GM23248 (cell line): Measurements from ENCODE around the gene ATP5PD. TPM values are rescaled to one million over a fixed set of nuclear protein-coding genes. Genes with fewer than 3 reads are reported as not detected.

Source experiments
- DNase-seq: peaks from one replicate; pipeline ENCODE4 v3.0.0-alpha.2; 2015
- H2AFZ ChIP-seq: fragments of 200-600 bp; sonication (generic); 2 replicates; pipeline ENCODE4 v1.6.1; 2016; ENCODE audit warnings: antibody characterized with exemption
- H3F3A ChIP-seq: fragments of 200-600 bp; sonication (generic); 2 replicates; pipeline ENCODE4 v1.6.1; 2016; ENCODE audit warnings: mild to moderate bottlenecking, antibody characterized with exemption, mixed run types; ENCODE audit not compliant: insufficient read depth
- H3K27ac ChIP-seq: fragments of 200-600 bp; sonication (generic); 2 replicates; pipeline ENCODE4 v1.5.1; 2016; ENCODE audit warnings: mild to moderate bottlenecking
- H3K27me3 ChIP-seq: fragments of 200-600 bp; sonication (generic); replicated peaks from 2 replicates; pipeline ENCODE4 v1.6.1; 2016; ENCODE audit warnings: mild to moderate bottlenecking; ENCODE audit not compliant: insufficient read depth
- H3K36me3 ChIP-seq: fragments of 200-600 bp; sonication (generic); 2 replicates; pipeline ENCODE4 v1.6.1; 2016; ENCODE audit warnings: low read depth, mild to moderate bottlenecking
- H3K4me1 ChIP-seq: fragments of 200-600 bp; sonication (generic); 2 replicates; pipeline ENCODE4 v1.6.1; 2016; ENCODE audit warnings: mild to moderate bottlenecking; ENCODE audit not compliant: insufficient read depth
- H3K4me2 ChIP-seq: fragments of 200-600 bp; sonication (generic); one replicate; pipeline ENCODE4 v1.6.1; 2016; ENCODE audit warnings: mild to moderate bottlenecking; ENCODE audit not compliant: unreplicated experiment
- H3K4me3 ChIP-seq: fragments of 200-600 bp; sonication (generic); 2 replicates; pipeline ENCODE4 v1.5.1; 2016; ENCODE audit warnings: mild to moderate bottlenecking
- H3K79me2 ChIP-seq: fragments of 200-600 bp; sonication (generic); 2 replicates; pipeline ENCODE4 v1.6.1; 2016; ENCODE audit warnings: mild to moderate bottlenecking; ENCODE audit not compliant: insufficient read depth
- H3K9ac ChIP-seq: fragments of 200-600 bp; sonication (generic); 2 replicates; pipeline ENCODE4 v1.6.1; 2016; ENCODE audit warnings: mild to moderate bottlenecking
- H3K9me2 ChIP-seq: fragments of 200-600 bp; sonication (generic); 2 replicates; pipeline ENCODE4 v1.6.1; 2016; ENCODE audit warnings: mixed run types, mild to moderate bottlenecking, moderate library complexity; ENCODE audit not compliant: insufficient read depth
- H3K9me3 ChIP-seq: fragments of 200-600 bp; sonication (generic); one replicate; pipeline ENCODE4 v1.6.1; 2017; ENCODE audit warnings: low read depth
- H4K20me1 ChIP-seq: fragments of 200-600 bp; sonication (generic); 2 replicates; pipeline ENCODE4 v1.6.0; 2016; ENCODE audit not compliant: insufficient read depth
- EZH2 ChIP-seq: fragments of 200-600 bp; sonication (generic); IDR thresholded peaks from 2 replicates; pipeline ENCODE4 v1.6.1; 2018; ENCODE audit warnings: antibody characterized with exemption, mild to moderate bottlenecking; ENCODE audit not compliant: insufficient read depth, poor library complexity, severe bottlenecking
- EZH2phosphoT487 ChIP-seq: fragments of 200-600 bp; sonication (generic); IDR thresholded peaks from 2 replicates; pipeline ENCODE4 v1.6.1; 2018; ENCODE audit warnings: antibody characterized with exemption, moderate library complexity, mild to moderate bottlenecking, low read depth; ENCODE audit not compliant: insufficient read depth
- WGBS, 2 experiments: methylation state at CpG; one replicate each; pipeline ENCODE4 v1.1.6; 2015 to 2017; ENCODE audit warnings: low lambda C conversion rate in 2 of 2, low coverage in 1 of 2; ENCODE audit errors: missing lambda C conversion rate in 2 of 2; 5-methylcytosine and 5-hydroxymethylcytosine counted together
- in situ Hi-C: fragments of 300-500 bp; cut with MboI; formaldehyde crosslinking; loops from 2 replicates; pipeline ENCODE4 v1.15.0; 2020
- polyA plus RNA-seq: library from polyadenylated mRNA; unstranded; fragments of >200 nt; fragmentation: Nextera tagmentation; extraction: Ambion mirVana; gene quantifications from 2 replicates; pipeline ENCODE4 v1.2.1, GENCODE V29; 2016
- small RNA-seq: library from RNA; depleted of rRNA; stranded (forward); fragments of <200 nt; gene quantifications from one replicate; pipeline ENCODE3, GENCODE V24; 2014; ENCODE audit warnings: low read depth, low replicate concordance
- total RNA-seq: library from RNA; depleted of rRNA; stranded (reverse); fragments of >200 nt; shearing (Covaris generic); gene quantifications from 2 replicates; pipeline ENCODE4 v1.2.3, GENCODE V29; 2014; rRNA removed

ATP5PD gene
- total and polyA plus RNA-seq, 2 experiments from 2014 or later = 215 to 522 TPM

DNA sequence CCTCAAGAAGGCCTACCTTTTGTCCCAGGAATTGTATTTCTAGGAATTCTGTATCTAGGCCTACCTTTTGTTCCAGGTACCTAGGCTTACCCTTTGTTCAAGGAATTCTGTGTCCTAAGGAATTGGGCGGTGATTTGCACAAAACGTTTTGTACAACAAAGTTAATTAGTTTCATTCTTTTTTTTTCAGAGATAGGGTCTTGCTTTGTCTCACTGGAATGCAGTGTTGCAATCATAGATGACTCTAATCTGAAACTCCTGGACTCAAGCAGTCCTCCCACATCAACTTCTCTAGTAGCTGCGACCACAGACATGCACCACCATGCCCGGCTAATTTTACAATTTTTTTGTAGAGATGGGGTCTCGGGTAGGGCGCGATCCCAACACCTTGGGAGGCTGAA, 52.3 kb downstream of the ATP5PD start:
- peak overlapping the region; percentile 22; the same call in 1 of the 2 replicates for H3K9ac ChIP-seq
- peaks cover 89% of the 10 kb centered on the region for H3K79me2 ChIP-seq
- DNase-seq = peak; percentile 73
- peak overlapping the region; percentile 65 for H3K27ac ChIP-seq
- H2AFZ ChIP-seq = no peak overlapping the region
- no peak for TF ChIP-seq EZH2phosphoT487
- TF ChIP-seq EZH2 = no peak
- in situ Hi-C loops = no loop called here
- no peaks in the 10 kb centered on the region for H3K27me3 ChIP-seq
- H3K9me2 ChIP-seq = no peaks in the 10 kb centered on the region
- no peaks in the 10 kb centered on the region for H3K36me3 ChIP-seq
- H3K4me1 ChIP-seq = peaks cover 38% of the 10 kb centered on the region
- H3K4me2 ChIP-seq = no peak overlapping the region
- H3F3A ChIP-seq = peaks cover 37% of the 10 kb centered on the region
- WGBS, 2 experiments = 42 to 47% methylated on average over 7 of the region's 7 CpGs
- H4K20me1 ChIP-seq = peaks cover 3% of the 10 kb centered on the region; the same call in 1 of the 2 replicates
- no peaks in the 10 kb centered on the region for H3K9me3 ChIP-seq
- H3K4me3 ChIP-seq = no peak overlapping the region

DNA sequence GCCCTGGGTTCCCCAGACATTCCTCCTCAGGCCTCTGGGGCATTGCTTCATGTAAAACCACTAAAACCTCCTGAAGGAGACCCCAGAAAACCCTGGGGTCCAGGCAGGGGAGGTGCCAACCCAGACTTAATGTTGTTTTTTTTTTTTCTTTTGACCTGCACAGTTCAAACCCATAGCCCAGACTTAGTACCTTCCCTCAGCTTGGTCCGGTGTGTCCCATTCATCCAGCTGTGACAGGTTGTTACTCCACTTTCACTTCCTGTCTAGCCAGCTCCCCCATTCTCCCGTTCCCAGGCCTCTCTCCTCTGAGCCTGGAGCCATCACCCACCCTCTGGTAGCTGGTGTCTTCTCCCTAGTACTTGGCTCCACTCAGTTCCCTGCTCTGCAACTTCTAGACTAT, 54.5 kb downstream of the ATP5PD start:
- Histone ChIP-seq H3K9me2 (no peaks in the 10 kb centered on the region), H3K4me3 (no peak overlapping the region), H3K4me1 (peaks cover 44% of the 10 kb centered on the region), H4K20me1 (no peaks in the 10 kb centered on the region), H3K27ac (no peak overlapping the region), H3K9me3 (no peaks in the 10 kb centered on the region), H3K79me2 (peaks cover 79% of the 10 kb centered on the region), H3K4me2 (no peak overlapping the region), H2AFZ (no peak overlapping the region), H3K36me3 (no peaks in the 10 kb centered on the region), H3F3A (peaks cover 38% of the 10 kb centered on the region), H3K27me3 (no peaks in the 10 kb centered on the region), H3K9ac (no peak overlapping the region)
- WGBS, 2 experiments = 90 to 93% methylated on average over 2 of the region's 2 CpGs
- DNase-seq = no peak
- in situ Hi-C loops = no loop called here
- TF ChIP-seq EZH2phosphoT487 (no peak), EZH2 (no peak)

DNA sequence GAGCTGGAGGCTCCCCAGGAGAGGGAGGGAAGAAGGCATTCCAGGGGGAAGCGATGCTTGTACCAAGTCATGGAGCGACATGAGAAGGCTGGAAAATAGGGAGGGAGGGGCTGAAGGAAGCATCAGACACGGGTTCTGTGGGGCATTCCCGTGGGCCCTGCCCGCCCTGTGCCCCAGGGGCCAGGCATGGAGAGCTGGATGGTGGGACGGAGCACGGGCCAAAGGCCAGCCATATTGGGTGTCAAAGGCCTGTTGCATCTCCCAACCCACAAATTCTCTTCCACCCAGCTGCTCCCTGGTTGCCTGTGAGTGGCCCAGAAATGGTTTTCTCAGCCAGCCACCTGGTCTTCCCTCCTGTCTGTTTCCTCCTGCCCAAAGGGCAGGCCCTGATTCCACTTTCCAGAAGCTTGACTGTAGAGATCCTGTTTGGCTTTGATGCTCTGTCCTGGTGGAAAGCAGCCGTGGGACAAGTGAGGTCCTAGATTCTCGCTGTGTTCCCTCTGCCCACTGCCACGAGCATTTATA, 56.1 kb downstream of the ATP5PD start:
- H3K36me3 ChIP-seq = no peaks in the 10 kb centered on the region
- H3K79me2 ChIP-seq = peaks cover 63% of the 10 kb centered on the region
- 93 to 94% methylated on average over 9 to 10 of the region's 10 CpGs for WGBS, 2 experiments
- DNase-seq = no peak
- H3K27ac ChIP-seq = no peak overlapping the region
- no peaks in the 10 kb centered on the region for H3K9me3 ChIP-seq
- H3K9ac ChIP-seq = no peak overlapping the region
- no peaks in the 10 kb centered on the region for H4K20me1 ChIP-seq
- no peaks in the 10 kb centered on the region for H3K9me2 ChIP-seq
- no peaks in the 10 kb centered on the region for H3K27me3 ChIP-seq
- H3K4me3 ChIP-seq = no peak overlapping the region
- no peak overlapping the region for H2AFZ ChIP-seq
- in situ Hi-C loops = no loop called here
- H3K4me2 ChIP-seq = no peak overlapping the region
- TF ChIP-seq EZH2phosphoT487 (no peak), EZH2 (no peak)
- H3F3A ChIP-seq = peaks cover 43% of the 10 kb centered on the region
- peaks cover 44% of the 10 kb centered on the region for H3K4me1 ChIP-seq

Small RNAs within 50 kb of the gene (small RNA-seq; reads per million reads assigned to genes)
- gene AC111186.1 (not detected), gene RF00019 (not detected), gene RN7SL573P (not detected), gene RNU6-362P (not detected)

Other genes starting within 250 kb of the ATP5PD start
- gene GRIN2C, start 187.1 kb downstream of the ATP5PD start, total RNA-seq = not detected in 2 replicates
- gene GRIN2C, start 187.1 kb downstream of the ATP5PD start, polyA plus RNA-seq = not detected in 2 replicates
- 19.0 and 21.2 TPM in 2 replicates for gene FDXR, start 174.0 kb downstream of the ATP5PD start, total RNA-seq
- 14.2 and 15.3 TPM in 2 replicates for gene FDXR, start 174.0 kb downstream of the ATP5PD start, polyA plus RNA-seq
- not detected in 2 replicates for gene FADS6, start 153.3 kb downstream of the ATP5PD start, total RNA-seq
- gene FADS6, start 153.3 kb downstream of the ATP5PD start, polyA plus RNA-seq = not detected in 2 replicates
- not detected in 2 replicates for gene USH1G, start 123.7 kb downstream of the ATP5PD start, total RNA-seq
- gene USH1G, start 123.7 kb downstream of the ATP5PD start, polyA plus RNA-seq = not detected in 2 replicates
- not detected in 2 replicates for gene OTOP2, start 122.7 kb downstream of the ATP5PD start, total RNA-seq
- gene OTOP2, start 122.7 kb downstream of the ATP5PD start, polyA plus RNA-seq = not detected in 2 replicates
- not detected in 2 replicates for gene OTOP3, start 111.1 kb downstream of the ATP5PD start, total RNA-seq
- gene OTOP3, start 111.1 kb downstream of the ATP5PD start, polyA plus RNA-seq = not detected in 2 replicates
- gene HID1, start 74.2 kb downstream of the ATP5PD start, total RNA-seq = not detected in 2 replicates
- gene HID1, start 74.2 kb downstream of the ATP5PD start, polyA plus RNA-seq = not detected in 2 replicates
- 23.9 and 31.4 TPM in 2 replicates for gene CDR2L, start 59.3 kb downstream of the ATP5PD start, total RNA-seq
- gene CDR2L, start 59.3 kb downstream of the ATP5PD start, polyA plus RNA-seq = 18.0 and 18.4 TPM in 2 replicates
- 35.6 and 52.4 TPM in 2 replicates for gene MRPL58, start 34.3 kb downstream of the ATP5PD start, total RNA-seq
- gene MRPL58, start 34.3 kb downstream of the ATP5PD start, polyA plus RNA-seq = 41.5 TPM in 2 replicates
- gene KCTD2, start 256 bp upstream of the ATP5PD start, total RNA-seq = 19.9 and 25.5 TPM in 2 replicates
- 6.5 and 7.7 TPM in 2 replicates for gene KCTD2, start 256 bp upstream of the ATP5PD start, polyA plus RNA-seq
- 10.6 and 11.1 TPM in 2 replicates for gene SLC16A5, start 41.0 kb upstream of the ATP5PD start, total RNA-seq
- 4.8 and 5.4 TPM in 2 replicates for gene SLC16A5, start 41.0 kb upstream of the ATP5PD start, polyA plus RNA-seq
- 1.3 and 3.8 TPM in 2 replicates for gene ARMC7, start 63.0 kb upstream of the ATP5PD start, total RNA-seq
- gene ARMC7, start 63.0 kb upstream of the ATP5PD start, polyA plus RNA-seq = 9.8 and 11.3 TPM in 2 replicates
- 51.5 and 60.8 TPM in 2 replicates for gene NT5C, start 84.8 kb upstream of the ATP5PD start, total RNA-seq
- 66.5 and 67.9 TPM in 2 replicates for gene NT5C, start 84.8 kb upstream of the ATP5PD start, polyA plus RNA-seq
- gene JPT1, start 107.5 kb upstream of the ATP5PD start, total RNA-seq = 54.0 and 59.8 TPM in 2 replicates
- 199 TPM in 2 replicates for gene JPT1, start 107.5 kb upstream of the ATP5PD start, polyA plus RNA-seq
- gene SUMO2, start 136.0 kb upstream of the ATP5PD start, total RNA-seq = 70.8 and 86.5 TPM in 2 replicates
- gene SUMO2, start 136.0 kb upstream of the ATP5PD start, polyA plus RNA-seq = 465 and 472 TPM in 2 replicates
- gene NUP85, start 158.7 kb upstream of the ATP5PD start, total RNA-seq = 13.4 and 26.2 TPM in 2 replicates
- 31.4 and 44.0 TPM in 2 replicates for gene NUP85, start 158.7 kb upstream of the ATP5PD start, polyA plus RNA-seq
- 5.9 and 12.1 TPM in 2 replicates for gene GGA3, start 214.6 kb upstream of the ATP5PD start, total RNA-seq
- gene GGA3, start 214.6 kb upstream of the ATP5PD start, polyA plus RNA-seq = 15.2 and 16.0 TPM in 2 replicates
- 34.8 and 41.6 TPM in 2 replicates for gene MRPS7, start 214.9 kb upstream of the ATP5PD start, total RNA-seq
- 87.6 and 87.8 TPM in 2 replicates for gene MRPS7, start 214.9 kb upstream of the ATP5PD start, polyA plus RNA-seq
- 10.7 and 33.1 TPM in 2 replicates for gene MIF4GD, start 224.3 kb upstream of the ATP5PD start, total RNA-seq
- 14.1 and 14.4 TPM in 2 replicates for gene MIF4GD, start 224.3 kb upstream of the ATP5PD start, polyA plus RNA-seq
- gene SLC25A19, start 242.5 kb upstream of the ATP5PD start, total RNA-seq = 6.2 and 16.9 TPM in 2 replicates
- gene SLC25A19, start 242.5 kb upstream of the ATP5PD start, polyA plus RNA-seq = 6.7 and 6.8 TPM in 2 replicates